ENCODE data around the gene MARCHF10.

MARCHF10 gene

GRCh38 chr17:62756198-62756597, 51.9 kb downstream of the MARCHF10 start:
- H3K27ac ChIP-seq: no peak overlapping the region
- TF ChIP-seq CTCF (conservative IDR thresholded peaks at IDR 0.05) (no peak), ZFX (IDR thresholded peaks at IDR 0.05) (no peak)

- H3K27ac ChIP-seq: no peak overlapping the region
- TF ChIP-seq CTCF (conservative IDR thresholded peaks at IDR 0.05) (no peak), ZFX (IDR thresholded peaks at IDR 0.05) (no peak)
Observed at GRCh38 chr17:62755141-62755851, 52.8 kb downstream of the MARCHF10 start.

- no peak for TF ChIP-seq CTCF (conservative IDR thresholded peaks at IDR 0.05)
- TF ChIP-seq ZFX (IDR thresholded peaks at IDR 0.05): no peak
Observed at GRCh38 chr17:62754631-62755030, 53.5 kb downstream of the MARCHF10 start.

GRCh38 chr17:62753562-62753961, 54.6 kb downstream of the MARCHF10 start:
- no peak overlapping the region for H3K27ac ChIP-seq
- TF ChIP-seq CTCF (conservative IDR thresholded peaks at IDR 0.05) (no peak), ZFX (IDR thresholded peaks at IDR 0.05) (no peak)

More at GRCh38 chr17:62754631-62755030, 53.5 kb downstream of the MARCHF10 start:
- no peak overlapping the region for H3K27ac ChIP-seq

GRCh38 chr17:62751060-62751691, 56.9 kb downstream of the MARCHF10 start:
- H3K27ac ChIP-seq: no peak overlapping the region
- TF ChIP-seq CTCF (conservative IDR thresholded peaks at IDR 0.05) (no peak), ZFX (IDR thresholded peaks at IDR 0.05) (no peak)

- TF ChIP-seq CTCF (conservative IDR thresholded peaks at IDR 0.05) (no peak), ZFX (IDR thresholded peaks at IDR 0.05) (no peak)
- H3K27ac ChIP-seq: no peak overlapping the region
Observed at GRCh38 chr17:62750631-62751051, 57.5 kb downstream of the MARCHF10 start.

- no peak for TF ChIP-seq ZFX (IDR thresholded peaks at IDR 0.05)
- no peak for TF ChIP-seq CTCF (conservative IDR thresholded peaks at IDR 0.05)
- H3K27ac ChIP-seq: no peak overlapping the region
Observed at GRCh38 chr17:62749926-62750325, 58.2 kb downstream of the MARCHF10 start.
